Gastrocnemius medialis (tissue), 4 donors: ENCODE data around the gene TMBIM1. TPM values are rescaled to one million over a fixed set of nuclear protein-coding genes. Genes with fewer than 3 reads are reported as not detected.

Experiments
- ATAC-seq, 2 donors: fragments of 150-250 bp; one replicate each; pipeline ENCODE4 v1.9.1; 2016
- DNase-seq, 2 donors: peaks; one replicate each; pipeline ENCODE4 v3.0.0-alpha.2; 2019
- H3K27ac ChIP-seq, 4 donors: fragments of 200-600 bp; sonication (generic); 1 replicate in 1 of 4; 2 replicates in 3 of 4; pipeline ENCODE4 v1.5.1; 2016 to 2018; ENCODE audit warnings: mild to moderate bottlenecking in 2 of 4, moderate library complexity in 1 of 4
- H3K27me3 ChIP-seq, 3 donors: fragments of 200-600 bp; sonication (generic) in 2 of 3; 1 replicate in 1 of 3; 2 replicates in 2 of 3; pipeline versions ENCODE4 v1.5.1 to v1.6.0; 2016 to 2019; ENCODE audit warnings: mild to moderate bottlenecking in 1 of 3, moderate library complexity in 1 of 3
- H3K36me3 ChIP-seq, 2 donors: fragments of 200-600 bp; sonication (generic) in 1 of 2; one replicate each; pipeline ENCODE4 v1.5.1; 2017 to 2018
- H3K4me1 ChIP-seq, 2 donors: fragments of 200-600 bp; sonication (generic) in 1 of 2; one replicate each; pipeline ENCODE4 v1.5.1; 2016 to 2017; ENCODE audit warnings: mild to moderate bottlenecking in 2 of 2
- H3K4me3 ChIP-seq, 4 donors: fragments of 200-600 bp; sonication (generic) in 3 of 4; 1 replicate in 1 of 4; 2 replicates in 3 of 4; pipeline ENCODE4 v1.5.1; 2016 to 2019; ENCODE audit warnings: mild to moderate bottlenecking in 2 of 4
- H3K9me3 ChIP-seq, 3 donors: fragments of 200-600 bp; sonication (generic) in 2 of 3; 1 replicate in 1 of 3; 2 replicates in 2 of 3; pipeline ENCODE4 v1.5.1; 2016 to 2019
- CTCF ChIP-seq, 5 experiments: fragments of 450-650 bp in 3 of 5; fragments of 200-600 bp in 2 of 5; sonication (generic) in 2 of 5; IDR thresholded peaks in 4 of 5; conservative IDR thresholded peaks in 1 of 5; 1 replicate in 4 of 5; 2 replicates in 1 of 5; pipeline ENCODE4 v1.5.1; 2016 to 2019; ENCODE audit warnings: antibody characterized with exemption in 5 of 5, mild to moderate bottlenecking in 3 of 5, moderate library complexity in 3 of 5
- POLR2A ChIP-seq, 2 donors: fragments of 450-650 bp; IDR thresholded peaks; one replicate each; pipeline ENCODE4 v1.6.1; 2017; ENCODE audit warnings: antibody characterized with exemption in 2 of 2, mild to moderate bottlenecking in 2 of 2, moderate library complexity in 2 of 2
- in situ Hi-C, 4 donors: fragments of 200-750 bp; cut with MboI; loops; one replicate each; pipeline versions ENCODE4 v1.15.0 to v1.8.0; 2017; ENCODE audit warnings: low sequenced_read_pairs in 4 of 4
- intact Hi-C: fragments of 100-400 bp; cut with DNase I; formaldehyde crosslinking; loops from one replicate; pipeline ENCODE4 v1.15.1; 2023; ENCODE audit warnings: low total_unique reads
- total RNA-seq, 4 donors: library from RNA; depleted of rRNA; stranded (reverse); fragments of >200 nt; gene quantifications; one replicate each; pipeline versions ENCODE4 v1.1.0 to v1.2.3, GENCODE V29; 2016

The TMBIM1 gene
- total RNA-seq, 4 donors from 2014 or later = 142 to 296 (median 215) TPM

DNA sequence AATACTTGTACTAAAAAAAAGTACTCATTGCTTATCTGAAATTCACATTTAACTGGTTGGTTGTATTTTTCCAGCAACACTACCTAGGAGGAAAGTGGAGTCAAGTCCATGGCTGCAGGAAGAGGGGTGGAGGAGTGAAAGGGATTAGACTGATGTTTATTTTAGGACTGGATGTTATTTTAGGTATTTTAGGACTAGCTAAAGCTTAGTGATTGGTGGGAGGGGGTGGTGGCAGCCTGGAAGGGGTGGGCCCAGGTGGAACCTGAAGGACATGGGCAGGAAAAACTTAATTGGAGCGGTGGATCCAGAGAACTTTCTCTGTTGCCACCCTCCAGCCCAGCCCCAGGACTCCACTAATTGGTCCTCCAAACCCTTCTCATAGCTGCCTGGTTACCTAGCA is 3.9 kb upstream of the TMBIM1 start:
- H3K36me3 ChIP-seq = no peaks in the 10 kb centered on the region
- no peak for TF ChIP-seq POLR2A (IDR thresholded peaks at IDR 0.05)
- no peak for TF ChIP-seq CTCF (IDR thresholded peaks at IDR 0.05 in 4 of 5, conservative IDR thresholded peaks at IDR 0.05 in 1 of 5)
- in situ Hi-C loops = loop anchor here in 3 of 4 donors (25.0 kb wide), 1 partner anchor 366 kb away; the partner anchor contains the start of genes BCS1L (in 3 of the 3), RNF25 (in 3 of the 3), STK36 (in 3 of the 3) and ZNF142 (in 3 of the 3)

DNA sequence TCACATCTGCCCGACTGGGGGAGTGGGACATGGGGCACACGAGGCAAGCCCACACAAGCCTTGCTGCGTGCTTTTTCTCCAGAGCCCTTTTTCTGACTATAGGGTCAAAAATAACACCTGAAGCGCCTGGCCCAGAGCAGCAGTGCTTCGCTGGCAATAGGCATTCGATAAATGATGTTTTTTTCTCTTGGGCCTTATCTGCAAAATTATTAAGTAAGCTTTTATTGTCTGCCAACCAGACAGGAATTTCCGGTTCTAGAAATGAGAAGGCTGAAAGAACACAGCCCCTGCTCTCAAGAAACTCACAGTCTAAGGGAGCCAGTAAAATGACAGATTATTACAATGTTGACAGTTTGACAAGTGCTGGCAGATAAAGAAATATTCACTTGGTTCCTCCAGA is 2.7 kb upstream of the TMBIM1 start:
- no peak overlapping the region for H3K4me3 ChIP-seq
- H3K4me1 ChIP-seq = peaks cover 16 to 22% of the 10 kb centered on the region in 2 donors
- ATAC-seq (no peak), DNase-seq (no peak)
- no peaks in the 10 kb centered on the region for H3K9me3 ChIP-seq
- no peaks in the 10 kb centered on the region for H3K36me3 ChIP-seq
- no peaks in the 10 kb centered on the region for H3K27me3 ChIP-seq
- in situ Hi-C loops (loop anchor here in 3 of 4 donors (25.0 kb wide), 1 partner anchor 367 kb away; the partner anchor contains the start of genes BCS1L (in 3 of the 3), RNF25 (in 3 of the 3), STK36 (in 3 of the 3) and ZNF142 (in 3 of the 3)), intact Hi-C loops (no loop called here)
- H3K27ac ChIP-seq = no peak overlapping the region
- TF ChIP-seq CTCF (IDR thresholded peaks at IDR 0.05 in 4 of 5, conservative IDR thresholded peaks at IDR 0.05 in 1 of 5) = no peak
- no peak for TF ChIP-seq POLR2A (IDR thresholded peaks at IDR 0.05)

More for the DNA sequence above, 3.9 kb upstream of the TMBIM1 start:
- Histone ChIP-seq H3K4me1 (peaks cover 5 to 10% of the 10 kb centered on the region in 2 donors), H3K4me3 (no peak overlapping the region), H3K9me3 (no peaks in the 10 kb centered on the region), H3K27me3 (no peaks in the 10 kb centered on the region), H3K27ac (no peak overlapping the region)
- DNase-seq = no peak
- no peak for ATAC-seq
- intact Hi-C loops = no loop called here

GRCh38 chr2:218294430-218295022 is 2.2 kb upstream of the TMBIM1 start:
- DNase-seq (no peak), ATAC-seq (no peak)
- intact Hi-C loops = loop anchor here (5.0 kb wide), 2 partner anchors 273 to 363 kb away; partner anchors contain the start of genes BCS1L, CNOT9, USP37 and ZNF142
- no peak overlapping the region for H3K27ac ChIP-seq
- H3K36me3 ChIP-seq = no peaks in the 10 kb centered on the region
- in situ Hi-C loops = loop anchor here in 3 of 4 donors (25.0 kb wide), 1 partner anchor 368 kb away; the partner anchor contains the start of genes BCS1L (in 3 of the 3), RNF25 (in 3 of the 3), STK36 (in 3 of the 3) and ZNF142 (in 3 of the 3)
- H3K4me1 ChIP-seq = peaks cover 21 to 27% of the 10 kb centered on the region in 2 donors
- no peaks in the 10 kb centered on the region for H3K9me3 ChIP-seq
- H3K4me3 ChIP-seq = no peak overlapping the region
- TF ChIP-seq CTCF (IDR thresholded peaks at IDR 0.05 in 4 of 5, conservative IDR thresholded peaks at IDR 0.05 in 1 of 5) = no peak
- no peaks in the 10 kb centered on the region for H3K27me3 ChIP-seq

- ATAC-seq = no peak
- H3K9me3 ChIP-seq = no peaks in the 10 kb centered on the region
- peaks cover 28 to 34% of the 10 kb centered on the region in 2 donors for H3K4me1 ChIP-seq
- DNase-seq = no peak
- no peaks in the 10 kb centered on the region for H3K36me3 ChIP-seq
- TF ChIP-seq POLR2A (IDR thresholded peaks at IDR 0.05) (no peak), CTCF (IDR thresholded peaks at IDR 0.05 in 4 of 5, conservative IDR thresholded peaks at IDR 0.05 in 1 of 5) (no peak)
- H3K4me3 ChIP-seq = no peak overlapping the region
- in situ Hi-C loops = loop anchor here in 3 of 4 donors (25.0 kb wide), 1 partner anchor 368 kb away; the partner anchor contains the start of genes BCS1L (in 3 of the 3), RNF25 (in 3 of the 3), STK36 (in 3 of the 3) and ZNF142 (in 3 of the 3)
- no peak overlapping the region for H3K27ac ChIP-seq
- intact Hi-C loops = loop anchor here (5.0 kb wide), 2 partner anchors 273 to 363 kb away; partner anchors contain the start of genes BCS1L, CNOT9, USP37 and ZNF142
- H3K27me3 ChIP-seq = no peaks in the 10 kb centered on the region
Observed at GRCh38 chr2:218293715-218294429, 1.6 kb upstream of the TMBIM1 start.
